GM21390 (cell line): ENCODE results near the gene CACNA2D1.
"Not testable (repeated sequence)": the region's sequence is repeated elsewhere in the genome, so short reads cannot be mapped to it uniquely, and the experiment has no call there.

Experiments used
- ATAC-seq: cut with Tn5 transposase; IDR thresholded peaks from one replicate; pipeline ENCODE4 v1.9.1; 2021; ENCODE audit not compliant: unreplicated experiment

The CACNA2D1 gene

GRCh38 chr7:82434275-82435022 is 9.1 kb downstream of the CACNA2D1 start:
- no peak for ATAC-seq

- ATAC-seq, result no peak
Measured at GRCh38 chr7:82433507-82433906, 10.1 kb downstream of the CACNA2D1 start.

GRCh38 chr7:82432743-82433142 is 10.8 kb downstream of the CACNA2D1 start:
- not testable (repeated sequence) for ATAC-seq

- no peak for ATAC-seq
Measured at GRCh38 chr7:82430500-82431465, 12.8 kb downstream of the CACNA2D1 start.

GRCh38 chr7:82429408-82429807 is 14.2 kb downstream of the CACNA2D1 start:
- no peak for ATAC-seq

GRCh38 chr7:82428186-82428961 is 15.2 kb downstream of the CACNA2D1 start:
- no peak for ATAC-seq

GRCh38 chr7:82423446-82423845 is 20.1 kb downstream of the CACNA2D1 start:
- no peak for ATAC-seq

GRCh38 chr7:82419200-82419599 is 24.4 kb downstream of the CACNA2D1 start:
- ATAC-seq, result no peak

GRCh38 chr7:82417898-82418297 is 25.7 kb downstream of the CACNA2D1 start:
- no peak for ATAC-seq

- no peak for ATAC-seq
Measured at GRCh38 chr7:82416402-82416801, 27.2 kb downstream of the CACNA2D1 start.

GRCh38 chr7:82414389-82414788 is 29.2 kb downstream of the CACNA2D1 start:
- ATAC-seq, result no peak

- ATAC-seq, result no peak
Measured at GRCh38 chr7:82413237-82413636, 30.3 kb downstream of the CACNA2D1 start.

- no peak for ATAC-seq
Measured at GRCh38 chr7:82411732-82412131, 31.8 kb downstream of the CACNA2D1 start.

GRCh38 chr7:82410461-82410860 is 33.1 kb downstream of the CACNA2D1 start:
- no peak for ATAC-seq

- no peak for ATAC-seq
Measured at GRCh38 chr7:82406937-82407336, 36.6 kb downstream of the CACNA2D1 start.

- ATAC-seq, result no peak
Measured at GRCh38 chr7:82405301-82405700, 38.3 kb downstream of the CACNA2D1 start.

- no peak for ATAC-seq
Measured at GRCh38 chr7:82404652-82405051, 38.9 kb downstream of the CACNA2D1 start.

- ATAC-seq, result no peak
Measured at GRCh38 chr7:82404094-82404493, 39.5 kb downstream of the CACNA2D1 start.

- no peak for ATAC-seq
Measured at GRCh38 chr7:82397879-82398524, 45.6 kb downstream of the CACNA2D1 start.

- no peak for ATAC-seq
Measured at GRCh38 chr7:82396343-82396742, 47.2 kb downstream of the CACNA2D1 start.

- no peak for ATAC-seq
Measured at GRCh38 chr7:82395147-82395546, 48.4 kb downstream of the CACNA2D1 start.
